HFF-Myc (cell line): ENCODE measurements around the gene RPL10A.

ENCODE experiments used
- DNase-seq: peaks from one replicate; pipeline ENCODE4 v3.0.0-alpha.2; 2011; ENCODE audit warnings: low read depth; ENCODE audit errors: extremely low read depth
- H3K4me3 ChIP-seq: replicated peaks from 2 replicates; pipeline ENCODE4 v1.5.1; 2011; ENCODE audit warnings: low read depth, mild to moderate bottlenecking, control low read depth, low read length
- TF ChIP-seq, protein P1 (sequence below): IDR thresholded peaks from 2 replicates; pipeline ENCODE4 v1.5.1; 2012; ENCODE audit warnings: mild to moderate bottlenecking, low read depth, low read length, control low read depth; ENCODE audit errors: missing control alignments

The RPL10A gene

DNA sequence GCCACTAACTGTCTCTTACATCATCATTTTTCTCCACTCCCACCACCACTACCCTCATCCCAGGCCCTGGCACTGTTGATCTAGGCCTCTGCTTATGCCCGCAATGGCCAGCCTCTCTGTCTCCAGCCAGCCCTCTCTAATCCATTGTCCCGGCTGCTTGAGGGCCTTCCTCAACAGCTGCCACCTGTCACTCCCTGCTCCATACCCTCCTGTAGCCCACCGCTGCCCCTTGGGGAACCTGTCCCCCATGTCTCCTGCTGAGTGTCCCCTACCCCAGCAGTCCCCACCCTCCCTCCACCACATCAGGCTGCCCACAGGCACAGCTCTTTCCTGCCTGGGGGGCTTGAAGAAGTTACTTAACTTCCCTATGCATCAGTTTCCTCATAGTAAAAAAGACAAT is 15.3 kb downstream of the RPL10A start:
- TF ChIP-seq, protein P1, sequence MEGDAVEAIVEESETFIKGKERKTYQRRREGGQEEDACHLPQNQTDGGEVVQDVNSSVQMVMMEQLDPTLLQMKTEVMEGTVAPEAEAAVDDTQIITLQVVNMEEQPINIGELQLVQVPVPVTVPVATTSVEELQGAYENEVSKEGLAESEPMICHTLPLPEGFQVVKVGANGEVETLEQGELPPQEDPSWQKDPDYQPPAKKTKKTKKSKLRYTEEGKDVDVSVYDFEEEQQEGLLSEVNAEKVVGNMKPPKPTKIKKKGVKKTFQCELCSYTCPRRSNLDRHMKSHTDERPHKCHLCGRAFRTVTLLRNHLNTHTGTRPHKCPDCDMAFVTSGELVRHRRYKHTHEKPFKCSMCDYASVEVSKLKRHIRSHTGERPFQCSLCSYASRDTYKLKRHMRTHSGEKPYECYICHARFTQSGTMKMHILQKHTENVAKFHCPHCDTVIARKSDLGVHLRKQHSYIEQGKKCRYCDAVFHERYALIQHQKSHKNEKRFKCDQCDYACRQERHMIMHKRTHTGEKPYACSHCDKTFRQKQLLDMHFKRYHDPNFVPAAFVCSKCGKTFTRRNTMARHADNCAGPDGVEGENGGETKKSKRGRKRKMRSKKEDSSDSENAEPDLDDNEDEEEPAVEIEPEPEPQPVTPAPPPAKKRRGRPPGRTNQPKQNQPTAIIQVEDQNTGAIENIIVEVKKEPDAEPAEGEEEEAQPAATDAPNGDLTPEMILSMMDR, result no peak
- no peak overlapping the region for H3K4me3 ChIP-seq

GRCh38 chr6:35483893-35484645 is 15.9 kb downstream of the RPL10A start:
- TF ChIP-seq, protein P1, result no peak
- H3K4me3 ChIP-seq, result no peak overlapping the region
- no peak for DNase-seq

More for the DNA sequence above, 15.3 kb downstream of the RPL10A start:
- no peak for DNase-seq

- TF ChIP-seq, protein P1, result no peak
- no peak for DNase-seq
Measured at GRCh38 chr6:35484921-35485392, 16.8 kb downstream of the RPL10A start.

GRCh38 chr6:35485402-35485877 is 17.2 kb downstream of the RPL10A start:
- no peak for DNase-seq
- 0 out of 2 replicates have a peak overlapping the region, but pooled peaks have one; percentile 1 for H3K4me3 ChIP-seq
- TF ChIP-seq, protein P1, result no peak

More at GRCh38 chr6:35484921-35485392, 16.8 kb downstream of the RPL10A start:
- H3K4me3 ChIP-seq, result 0 out of 2 replicates have a peak overlapping the region, but pooled peaks have one; percentile 1

DNA sequence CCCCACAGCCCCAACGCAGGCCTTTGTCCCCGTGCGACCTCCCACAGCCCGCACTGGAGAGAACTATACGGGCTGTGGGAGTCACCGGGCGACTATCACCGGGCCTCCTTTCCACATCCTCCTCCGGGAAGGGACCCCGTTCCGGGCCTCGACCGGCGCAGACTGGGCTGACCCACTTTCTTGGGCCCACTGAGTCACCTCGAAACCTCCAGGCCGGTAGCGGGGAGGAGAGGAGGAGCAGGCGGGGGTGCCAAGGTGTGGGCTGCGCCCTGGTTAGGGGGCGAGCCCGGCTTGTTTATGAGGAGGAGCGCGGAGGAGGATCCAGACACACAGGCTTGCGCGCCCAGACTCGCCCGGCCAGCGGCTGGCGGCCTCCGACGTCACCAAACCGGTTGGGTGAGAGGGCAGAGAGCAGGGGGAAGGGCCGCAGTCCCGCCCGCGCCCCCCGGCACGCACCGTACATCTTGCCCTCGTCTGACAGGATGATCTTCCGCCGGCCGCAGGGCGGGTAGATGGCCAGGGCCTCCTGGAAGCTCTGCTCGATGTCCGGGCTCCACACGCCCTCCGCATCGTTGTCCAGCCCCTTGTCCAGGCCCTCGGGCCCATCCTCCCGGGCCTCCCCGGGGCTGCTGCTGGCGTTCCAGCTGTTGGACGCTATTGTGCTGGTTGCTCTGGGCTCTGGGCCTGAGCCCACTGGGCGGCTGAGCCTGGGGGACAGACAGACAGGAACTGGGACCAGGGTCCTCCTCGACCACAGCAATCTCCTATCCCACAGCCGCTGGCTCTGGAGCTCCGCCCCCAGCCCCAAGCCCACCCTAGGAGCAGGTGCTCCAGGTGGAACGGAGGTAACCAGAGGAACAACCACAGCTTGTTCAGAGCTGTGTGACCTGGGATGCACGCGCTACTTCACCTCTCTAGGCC is 18.1 kb downstream of the RPL10A start:
- no peak overlapping the region; the same call in 1 of the 2 replicates for H3K4me3 ChIP-seq
- DNase-seq, result no peak
- TF ChIP-seq, protein P1, result no peak

DNA sequence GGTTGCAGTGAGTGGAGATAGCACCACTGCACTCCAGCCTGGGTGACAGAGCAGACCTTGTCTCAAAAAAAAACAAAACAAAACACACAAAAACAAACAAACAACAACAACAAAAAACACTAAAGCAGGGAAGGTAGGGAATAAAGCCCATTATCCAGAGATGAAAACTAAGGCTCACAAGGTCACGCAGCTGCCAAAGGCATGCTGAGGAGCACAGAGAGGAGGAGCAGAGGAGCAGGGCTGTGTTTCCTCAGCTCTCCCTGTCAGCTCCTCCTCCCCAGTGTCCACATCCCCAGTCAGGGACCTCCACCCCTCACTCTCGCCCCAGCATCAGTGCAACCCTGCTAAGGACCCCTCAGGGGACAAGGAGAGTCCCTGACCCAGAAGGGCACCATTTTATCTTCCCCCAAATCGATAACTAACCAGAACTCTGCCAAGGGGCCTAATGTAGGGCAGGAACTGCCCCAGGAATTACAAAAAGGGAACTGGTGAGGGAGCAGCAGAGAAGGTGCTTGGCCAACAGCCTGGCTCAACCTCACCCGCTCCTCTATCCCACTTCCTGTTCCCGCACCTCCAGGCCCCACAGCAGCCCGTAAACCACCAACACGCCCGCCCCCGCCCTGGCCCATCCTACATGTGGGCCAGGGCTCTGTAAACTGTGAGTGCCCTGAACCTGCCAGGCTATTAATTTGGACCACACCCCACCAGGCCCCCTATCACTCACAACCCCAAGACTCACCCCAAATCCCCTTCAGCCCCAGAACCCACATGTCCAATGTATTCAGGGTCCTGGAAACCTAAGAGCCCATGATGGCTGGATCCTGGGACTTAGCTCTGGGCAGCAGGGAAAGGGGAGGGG is 19.7 kb downstream of the RPL10A start:
- TF ChIP-seq, protein P1, result no peak
- no peak for DNase-seq
- peak overlapping the region; percentile 0; the same call in 1 of the 2 replicates for H3K4me3 ChIP-seq
